Right ventricle myocardium inferior (tissue), 1 donor: Measurements from ENCODE around the gene CNTN4. TPM values are rescaled to one million over a fixed set of nuclear protein-coding genes. Genes with fewer than 3 reads are reported as not detected.

Experiments
- ATAC-seq: fragments of 200-7000 bp; cut with Tn5 transposase; one replicate; pipeline ENCODE4 v1.9.1; 2020; ENCODE audit warnings: mild to moderate bottlenecking, moderate library complexity
- DNase-seq: peaks from one replicate; pipeline ENCODE4 v3.0.0; 2021; ENCODE audit errors: missing footprints
- intact Hi-C: fragments of 100-400 bp; cut with DNase I; formaldehyde crosslinking; loops from one replicate; pipeline ENCODE4 v1.11.0; 2022
- total RNA-seq: library from RNA; stranded (reverse); fragmentation: NEBNext Ultra II Directional; extraction: Animal tissue kit (Norgen Biotek cat#: 25700); gene quantifications from one replicate; pipeline ENCODE4 v1.2.1, GENCODE V29; 2021
- donor health status: DM: no; HTN: yes; CAD: no; lungs with severe emphysema.

The CNTN4 gene
- total RNA-seq, 1 donor from 2014 or later, result 2.5 TPM

DNA sequence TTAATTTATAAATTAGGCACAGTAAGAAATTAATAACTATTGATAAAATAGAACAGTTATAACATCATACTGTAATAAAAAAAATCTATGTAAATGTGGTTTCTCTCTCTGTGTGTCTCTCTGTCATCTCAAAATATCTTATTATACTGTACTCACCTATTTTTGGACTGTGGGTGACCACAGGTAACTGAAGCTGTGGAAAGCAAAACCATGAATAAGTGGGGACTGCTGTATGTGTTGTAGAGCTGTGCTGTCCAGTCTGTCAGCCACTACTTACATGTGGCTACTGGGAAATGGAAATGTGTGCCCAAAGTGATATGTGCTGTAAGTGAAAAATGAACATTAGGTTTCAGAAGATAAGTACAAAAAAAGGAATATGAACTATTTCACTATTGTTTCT is 145.5 kb downstream of the CNTN4 start:
- ATAC-seq, result no peak
- no peak for DNase-seq
- intact Hi-C loops, result no loop called here

DNA sequence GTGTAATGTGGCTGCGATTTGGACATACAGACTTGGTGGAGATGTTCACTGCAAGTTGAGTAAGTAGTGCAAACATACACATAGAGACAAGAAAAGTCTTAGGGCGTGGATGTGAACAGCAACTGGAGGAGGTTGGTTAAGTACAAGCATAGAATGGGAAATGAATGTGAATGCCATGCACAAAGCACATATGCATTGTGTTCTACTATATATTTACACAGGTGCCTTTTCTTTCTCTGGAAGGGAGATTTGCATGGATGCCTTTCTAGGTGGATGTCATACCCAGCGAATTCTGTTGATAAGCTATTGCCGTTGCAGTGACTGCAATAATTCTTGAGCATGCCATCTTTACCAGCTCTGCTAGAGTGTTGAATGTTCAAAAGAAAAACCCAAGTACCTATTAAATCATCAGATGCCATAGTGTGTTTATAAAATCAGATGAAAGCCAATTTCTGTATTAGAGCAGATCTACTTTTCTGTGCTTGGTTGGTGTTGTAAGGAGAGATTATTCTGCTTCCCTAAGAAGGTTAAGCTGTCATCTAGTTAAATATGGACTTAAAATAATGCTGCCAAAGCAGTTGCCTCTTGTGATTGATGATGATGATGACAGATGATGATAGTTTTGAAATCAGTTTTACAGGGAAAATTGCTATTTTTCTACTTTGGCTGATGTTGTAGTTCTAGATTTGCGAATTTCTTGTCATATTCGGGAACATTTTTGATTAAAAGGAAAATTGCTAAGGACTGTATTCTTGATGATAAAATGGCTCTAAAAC is 148.4 kb downstream of the CNTN4 start:
- no peak for ATAC-seq
- intact Hi-C loops, result no loop called here
- DNase-seq, result no peak

DNA sequence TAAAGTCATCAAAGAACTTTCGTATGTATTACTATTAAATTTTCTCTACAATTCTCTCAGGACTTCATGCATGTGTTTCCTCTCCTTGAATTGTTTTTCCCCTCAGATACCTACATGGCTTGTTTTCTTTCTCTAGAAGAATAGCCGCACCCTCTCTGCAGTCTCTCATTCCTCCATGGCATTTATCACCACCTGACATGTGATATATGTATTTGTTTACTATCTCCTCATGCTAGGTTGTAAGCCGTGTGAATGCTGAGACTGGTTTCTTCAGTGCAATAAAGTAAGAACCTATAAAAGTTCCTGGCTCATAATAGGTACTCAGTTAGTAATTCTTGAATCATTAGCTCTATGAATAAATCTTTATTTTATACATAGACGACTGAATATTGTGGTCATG is 149.2 kb downstream of the CNTN4 start:
- ATAC-seq (no peak), DNase-seq (no peak)
- intact Hi-C loops, result no loop called here

DNA sequence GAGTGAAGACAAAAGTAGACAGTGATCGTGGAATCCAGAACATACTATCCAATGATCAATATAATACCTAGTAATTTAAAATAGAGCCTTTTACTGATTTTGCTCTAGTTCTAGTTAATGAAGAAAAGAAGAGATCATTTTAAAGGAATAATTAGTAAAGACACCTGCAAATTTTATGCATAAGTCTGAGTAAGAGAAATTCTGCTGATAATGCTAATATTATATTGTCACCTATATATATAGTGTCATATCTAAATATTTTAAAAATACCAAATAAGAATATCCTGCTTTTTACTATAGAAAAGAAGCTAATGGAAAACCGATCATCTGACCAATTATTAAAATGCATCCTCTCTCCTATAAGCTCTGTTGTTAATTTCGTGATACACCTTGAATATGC is 152.1 kb downstream of the CNTN4 start:
- ATAC-seq, result no peak
- intact Hi-C loops, result no loop called here
- DNase-seq, result no peak

DNA sequence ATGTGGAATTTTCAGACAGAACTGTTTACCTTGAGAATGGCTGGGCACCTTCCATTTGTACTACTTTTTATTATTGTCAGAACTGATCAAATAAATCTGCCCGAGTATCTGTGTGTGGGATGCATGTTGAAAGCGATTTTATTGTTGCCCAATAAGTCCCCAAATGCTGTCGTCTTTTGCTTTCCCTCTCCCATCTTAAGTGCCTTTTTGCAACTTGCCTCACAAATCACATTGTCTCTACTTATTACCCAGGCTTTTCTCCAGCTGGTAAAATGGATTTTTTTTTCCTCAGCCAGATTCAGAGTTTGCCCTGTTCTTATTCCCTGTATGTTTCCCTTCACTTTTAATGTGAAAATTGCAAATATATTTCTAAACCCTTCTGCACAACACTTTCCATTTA is 163.1 kb downstream of the CNTN4 start:
- ATAC-seq (no peak), DNase-seq (no peak)
- intact Hi-C loops, result loop anchor here (10.0 kb wide), 2 partner anchors 663 to 753 kb away; no protein-coding TSS in a partner anchor

DNA sequence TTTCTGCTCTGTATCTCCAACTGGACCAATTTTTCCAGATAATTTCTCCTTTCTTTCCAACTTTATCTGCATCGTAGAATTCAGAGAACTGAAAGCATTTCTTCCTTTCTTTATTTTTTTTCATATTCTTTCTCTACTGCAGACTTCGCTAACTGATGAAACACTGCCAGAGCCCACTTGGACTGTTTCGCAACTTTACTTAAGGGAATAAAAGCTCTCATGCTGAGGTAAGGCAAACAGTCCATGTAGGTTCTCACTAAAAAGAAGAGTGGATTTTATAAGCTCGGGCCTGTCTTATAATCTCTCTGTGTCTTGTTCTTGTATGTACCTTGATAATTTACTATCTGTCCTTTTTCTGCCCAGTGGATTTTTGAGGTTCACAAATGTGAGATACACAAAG is 163.5 kb downstream of the CNTN4 start:
- no peak for ATAC-seq

DNA sequence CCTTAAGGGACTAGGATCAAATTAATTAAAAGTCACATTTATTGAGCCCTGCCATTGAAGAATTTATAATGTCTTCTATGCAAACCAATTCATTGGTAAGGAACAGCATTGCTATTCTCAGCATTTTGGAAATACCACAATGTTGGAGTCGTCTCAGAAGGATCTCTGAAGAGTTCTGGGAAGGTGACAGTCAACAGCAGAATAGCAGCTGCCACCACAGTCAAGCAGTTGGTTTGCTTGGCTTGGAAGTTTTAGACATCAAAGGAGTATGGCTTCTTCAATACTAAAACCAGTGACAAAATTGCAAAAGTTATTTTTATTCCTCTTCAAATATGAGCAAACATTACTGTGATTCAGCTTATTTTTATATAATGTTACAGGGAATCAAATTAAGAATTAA is 167.9 kb downstream of the CNTN4 start:
- ATAC-seq, result no peak
- intact Hi-C loops, result loop anchor here (10.0 kb wide), 2 partner anchors 658 to 748 kb away; no protein-coding TSS in a partner anchor
- DNase-seq, result no peak

More for the DNA sequence above, 163.5 kb downstream of the CNTN4 start:
- intact Hi-C loops, result loop anchor here (10.0 kb wide), 2 partner anchors 663 to 753 kb away; no protein-coding TSS in a partner anchor
- no peak for DNase-seq

DNA sequence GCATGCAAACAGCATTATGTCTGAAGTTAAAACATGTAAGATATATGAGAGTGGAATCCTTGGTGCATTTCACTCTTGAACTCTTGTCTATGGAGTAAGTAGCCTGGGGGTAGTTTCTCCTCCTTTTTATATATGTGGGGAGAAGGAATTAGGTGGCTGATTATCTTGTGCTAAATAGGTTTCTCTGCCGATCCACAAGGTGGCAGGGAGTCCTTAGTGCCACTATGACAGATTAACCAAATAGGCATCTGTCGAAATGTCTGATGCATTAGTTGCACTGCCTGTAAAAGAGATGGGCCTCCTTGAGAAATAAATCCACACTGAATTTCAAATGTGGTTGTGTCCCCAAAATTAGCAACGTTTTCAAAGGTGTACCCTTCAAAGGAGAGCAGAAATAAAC is 170.1 kb downstream of the CNTN4 start:
- ATAC-seq, result no peak
- intact Hi-C loops, result loop anchor here (10.0 kb wide), 2 partner anchors 656 to 746 kb away; no protein-coding TSS in a partner anchor
- DNase-seq, result no peak

DNA sequence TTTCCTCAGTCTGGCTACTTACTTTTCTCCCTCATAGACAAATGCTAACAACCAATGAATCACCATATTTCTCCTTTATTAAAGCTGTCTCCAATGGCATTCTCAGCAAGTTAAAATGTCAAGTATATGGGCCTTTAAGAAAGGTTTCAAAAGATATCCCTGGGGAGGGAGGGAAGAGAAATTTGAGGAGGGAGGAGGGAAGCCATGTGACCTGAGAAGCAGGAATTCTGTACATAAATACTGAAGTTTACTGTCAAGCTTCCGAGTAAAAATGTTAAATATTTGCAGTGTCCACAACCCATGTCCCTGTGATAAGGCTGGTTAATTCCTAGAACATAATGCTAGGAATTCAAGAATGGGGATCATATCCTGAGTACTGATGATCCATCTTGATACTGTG is 175.9 kb downstream of the CNTN4 start:
- intact Hi-C loops, result no loop called here
- ATAC-seq, result no peak
- no peak for DNase-seq

DNA sequence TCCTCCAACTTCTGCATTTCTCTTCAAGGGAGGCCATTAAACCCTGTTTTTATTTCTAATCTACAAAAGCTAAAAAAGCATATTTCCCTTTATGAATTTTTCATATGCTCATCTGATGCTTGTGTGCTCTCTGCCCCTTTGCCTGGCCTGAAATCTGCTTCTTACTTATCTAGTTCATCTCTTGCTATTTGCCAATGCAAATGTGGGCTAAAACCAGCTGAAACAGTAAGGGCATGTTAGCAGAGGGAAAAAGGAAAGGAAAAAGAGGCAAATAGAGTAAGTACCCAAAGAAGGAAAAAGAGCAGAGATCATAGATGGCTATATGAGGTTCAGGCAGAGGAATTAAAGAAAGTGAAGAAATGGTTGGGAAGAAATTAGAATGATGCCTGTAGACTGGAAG is 185.2 kb downstream of the CNTN4 start:
- ATAC-seq (no peak), DNase-seq (no peak)
- intact Hi-C loops, result no loop called here

DNA sequence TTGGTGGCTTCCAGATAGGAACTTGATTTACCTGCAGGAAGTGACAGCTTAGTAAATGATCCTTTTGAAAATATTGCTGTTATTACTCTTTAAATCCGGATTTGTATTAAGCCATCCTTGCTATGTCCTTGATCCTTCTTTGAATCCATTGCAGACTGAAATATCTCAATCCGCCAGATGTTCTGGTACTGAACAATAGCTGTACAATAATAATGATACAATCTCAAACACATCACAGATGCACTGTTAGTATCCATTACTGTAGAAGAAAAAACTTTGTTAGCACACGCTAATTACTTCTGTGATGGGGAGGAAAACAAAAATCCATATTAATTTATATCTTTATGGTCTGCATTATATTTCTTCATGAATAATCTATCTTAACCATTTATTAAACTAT is 202.3 kb downstream of the CNTN4 start:
- intact Hi-C loops, result no loop called here

DNA sequence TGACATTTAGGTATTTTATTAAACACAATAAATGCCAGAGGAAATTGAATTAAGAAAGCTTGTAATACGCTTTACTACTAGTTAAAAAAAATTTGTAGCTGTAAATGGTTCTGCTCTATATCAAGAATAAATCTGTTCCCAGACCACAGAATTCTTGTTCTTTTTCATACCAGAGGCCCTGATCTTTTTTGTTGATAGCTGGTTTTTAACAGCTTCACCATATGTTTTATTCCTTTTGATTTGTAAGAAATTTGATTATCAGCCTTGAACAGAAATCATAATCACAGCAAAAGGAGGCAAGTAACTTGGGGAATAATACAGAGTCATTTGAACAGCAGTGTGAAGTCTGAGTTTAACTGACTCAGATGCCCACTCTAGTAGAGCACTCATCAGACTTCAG is 202.7 kb downstream of the CNTN4 start:
- no peak for DNase-seq
- intact Hi-C loops, result no loop called here
- no peak for ATAC-seq

More for the DNA sequence above, 202.3 kb downstream of the CNTN4 start:
- no peak for ATAC-seq
- no peak for DNase-seq

DNA sequence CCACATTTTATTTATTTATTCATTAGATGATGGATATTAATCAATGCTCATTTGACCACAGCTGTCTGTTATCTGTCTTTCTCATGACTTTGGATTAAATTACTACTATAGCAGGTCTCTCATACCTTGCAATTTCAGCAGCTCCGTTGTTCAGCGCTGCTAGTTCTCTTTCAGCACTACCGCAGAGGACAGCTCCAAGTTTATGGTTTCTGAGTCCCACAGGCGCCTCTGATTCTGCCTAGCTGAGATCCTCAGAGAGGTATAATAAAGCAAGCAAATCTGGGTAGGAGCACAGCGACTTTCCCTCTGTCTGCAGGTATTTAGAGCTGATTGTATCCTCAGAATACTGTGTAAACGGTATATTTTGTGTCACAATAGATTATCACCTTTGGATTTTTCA is 204.9 kb downstream of the CNTN4 start:
- no peak for DNase-seq
- intact Hi-C loops, result no loop called here
- no peak for ATAC-seq

DNA sequence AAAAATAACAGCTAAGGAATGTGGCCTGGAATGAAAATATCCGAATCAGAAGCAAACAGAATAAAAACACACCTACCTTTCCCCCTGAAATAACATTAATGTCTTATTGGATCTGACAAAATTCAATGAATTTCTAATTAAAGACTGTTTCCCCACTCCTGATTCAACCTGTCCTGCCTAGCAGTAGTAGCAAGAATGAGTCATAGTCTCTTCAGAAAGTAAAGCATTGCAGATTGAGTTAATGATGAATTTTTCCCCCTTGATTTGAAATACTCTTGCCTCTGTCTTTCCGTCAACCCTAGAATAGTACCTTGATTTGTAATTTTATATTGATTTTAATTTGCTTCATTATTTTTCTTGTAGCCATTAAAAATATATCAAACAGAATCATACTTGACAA is 212.4 kb downstream of the CNTN4 start:
- intact Hi-C loops, result no loop called here
- no peak for DNase-seq
- no peak for ATAC-seq

DNA sequence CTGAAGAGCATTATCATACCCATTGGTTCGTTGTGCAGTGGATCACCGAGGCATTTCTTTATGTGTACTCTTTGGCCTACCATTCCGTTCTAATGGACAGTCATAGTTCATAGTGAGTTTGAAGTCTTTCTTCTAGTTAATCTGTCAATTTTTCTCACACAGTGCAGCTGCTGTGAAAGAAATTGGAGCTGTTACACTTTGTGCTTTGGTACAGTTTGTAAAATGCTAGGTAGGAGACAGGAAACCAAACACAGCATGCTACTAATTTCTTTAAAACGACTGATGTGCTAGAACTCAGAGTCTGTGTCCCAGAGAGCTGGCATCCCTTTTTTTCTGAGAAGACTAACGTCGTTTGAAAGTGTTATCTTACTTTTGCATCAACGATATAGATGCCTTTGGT is 218.9 kb downstream of the CNTN4 start:
- no peak for DNase-seq
- intact Hi-C loops, result no loop called here
- ATAC-seq, result no peak

DNA sequence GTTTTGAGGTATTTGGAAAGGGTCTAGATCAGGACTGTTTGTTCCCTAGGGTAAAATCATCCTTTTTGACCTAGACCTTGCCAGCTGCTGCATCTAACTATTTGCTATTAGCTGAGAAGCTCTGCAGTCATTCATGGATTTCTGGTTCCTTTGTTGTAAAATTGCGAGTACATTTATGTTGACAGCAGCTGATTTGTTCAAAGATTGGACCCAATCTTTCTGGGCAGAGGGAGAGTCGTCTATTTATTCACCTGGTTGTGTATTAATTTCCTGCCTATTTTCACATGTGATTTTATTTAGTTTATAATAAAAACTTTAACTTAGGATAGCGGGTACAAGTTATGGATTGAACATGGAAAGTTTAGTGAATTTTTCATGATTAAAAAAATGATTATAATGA is 236.3 kb downstream of the CNTN4 start:
- no peak for ATAC-seq
- no peak for DNase-seq
- intact Hi-C loops, result no loop called here

DNA sequence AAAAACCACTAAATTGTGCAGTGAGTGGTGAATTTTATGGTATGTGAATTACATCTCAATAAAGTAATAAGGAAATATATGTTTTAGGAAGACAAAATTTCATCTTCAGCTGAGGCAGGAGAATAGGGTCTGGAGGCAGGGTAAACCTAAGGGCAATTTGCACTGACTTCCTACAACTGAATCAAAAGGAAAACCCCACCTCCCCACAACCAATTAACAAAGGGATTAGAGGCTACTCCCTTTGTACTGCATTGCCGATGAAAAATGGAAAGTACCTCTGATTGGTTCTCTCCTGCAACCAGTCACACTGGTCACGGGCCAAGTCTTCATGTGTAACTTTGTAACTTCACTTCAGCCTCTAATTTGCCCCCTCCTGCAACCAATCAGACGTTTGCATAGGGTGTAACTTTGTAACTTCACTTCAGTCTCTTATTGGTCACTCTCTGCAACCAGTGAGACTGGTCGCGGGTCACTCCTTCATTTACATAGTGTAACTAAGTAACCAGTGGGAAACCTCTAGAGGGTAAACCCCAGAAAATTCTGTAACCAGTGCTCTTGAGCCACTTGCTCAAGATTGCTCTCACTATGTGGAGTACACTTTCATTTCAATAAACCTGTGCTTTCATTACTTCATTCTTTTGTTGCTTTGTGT is 244.5 kb downstream of the CNTN4 start:
- DNase-seq (no peak), ATAC-seq (no peak)
- intact Hi-C loops, result no loop called here

DNA sequence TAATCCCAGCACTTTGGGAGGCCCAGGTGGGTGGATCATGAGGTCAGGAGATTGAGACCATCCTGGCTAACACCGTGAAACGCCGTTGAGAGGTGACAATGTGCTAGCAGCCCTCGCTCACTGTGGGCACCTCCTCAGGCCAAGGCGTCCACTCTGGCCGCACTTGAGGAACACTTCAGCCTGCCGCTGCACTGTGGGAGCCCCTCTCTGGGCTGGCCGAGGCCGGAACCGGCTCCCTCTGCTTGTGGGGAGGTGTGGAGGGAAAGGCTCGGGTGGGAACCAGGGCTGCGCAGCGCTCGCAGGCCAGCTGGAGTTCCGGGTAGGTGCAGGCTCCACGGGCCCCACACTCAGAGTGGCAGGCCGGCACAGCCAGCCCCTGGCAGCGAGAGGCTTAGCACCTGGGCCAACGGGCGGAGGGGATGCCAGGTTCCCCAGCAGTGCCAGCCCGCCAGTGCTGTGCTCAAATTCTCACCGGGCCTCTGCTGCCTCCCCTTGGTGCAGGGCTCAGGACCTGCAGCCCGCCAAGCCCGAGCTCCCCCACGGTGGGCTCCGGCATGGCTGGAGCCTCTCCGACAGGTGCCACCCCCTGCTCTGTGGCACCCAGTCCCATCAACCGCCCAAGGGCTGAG is 253.6 kb downstream of the CNTN4 start:
- DNase-seq, result no peak
- intact Hi-C loops, result no loop called here
- ATAC-seq, result no peak

DNA sequence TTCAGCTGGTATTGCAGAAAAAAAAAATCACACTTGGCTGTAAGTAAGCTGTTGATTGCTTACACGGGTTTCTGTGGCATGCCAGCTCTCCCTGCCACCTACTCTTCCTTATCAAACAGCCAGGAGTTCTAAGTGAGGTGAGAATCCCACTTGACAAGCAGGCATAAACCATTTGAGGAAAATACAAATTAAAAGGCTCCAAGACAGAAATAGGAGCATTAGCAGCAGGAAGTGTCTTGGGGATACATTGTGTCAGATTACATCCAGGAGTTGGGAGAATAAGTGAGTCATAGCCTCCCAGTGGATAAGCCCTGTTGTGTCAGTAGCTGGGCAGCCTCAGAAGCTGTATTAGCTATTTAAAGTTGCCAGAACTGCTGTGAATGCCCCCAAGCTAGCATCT is 256.0 kb downstream of the CNTN4 start:
- ATAC-seq (peak; percentile 92), DNase-seq (no peak)
- intact Hi-C loops, result no loop called here
